ENCODE results near the gene ENPP3.
"Not testable (repeated sequence)": the region's sequence is repeated elsewhere in the genome, so short reads cannot be mapped to it uniquely, and the experiment has no call there.

ENPP3 gene

DNA sequence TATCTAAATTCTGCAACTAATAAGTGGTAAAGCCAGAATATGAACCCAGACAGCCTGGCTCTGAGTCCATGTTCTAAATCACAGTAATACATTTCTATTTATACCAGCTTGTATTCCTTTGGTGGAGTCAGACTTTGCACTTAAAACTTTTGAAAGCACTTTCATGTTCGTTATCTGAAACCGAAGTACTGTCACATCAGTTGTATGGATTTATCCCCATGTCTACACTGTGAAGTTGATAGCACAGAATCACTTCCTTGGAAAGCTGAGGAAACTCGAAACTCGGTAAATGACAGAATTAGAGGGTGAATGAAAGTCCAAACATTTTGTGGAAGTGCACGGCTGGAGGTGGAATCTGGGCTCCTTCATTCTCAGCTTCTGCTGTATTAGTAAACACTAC is 102.0 kb downstream of the ENPP3 start:
- DNase-seq = no peak

DNA sequence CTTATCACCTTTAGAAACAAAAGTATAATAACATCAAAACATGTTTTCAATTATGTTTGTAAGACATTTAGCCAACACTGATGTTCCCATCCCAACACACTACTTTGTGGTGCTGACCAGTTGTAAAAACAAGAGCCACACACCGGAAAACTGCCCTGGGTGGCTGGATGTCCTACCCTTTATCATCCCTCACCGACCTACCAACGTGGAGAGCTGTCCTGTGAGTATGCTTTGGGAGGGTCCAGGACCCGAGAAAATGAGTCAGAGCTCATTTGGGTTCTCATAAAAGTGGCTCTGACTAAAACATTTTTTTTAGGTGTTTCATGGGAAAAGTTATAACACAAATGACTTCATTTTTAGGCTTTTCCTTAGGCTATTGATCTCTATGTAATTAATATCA is 103.1 kb downstream of the ENPP3 start:
- DNase-seq = no peak

DNA sequence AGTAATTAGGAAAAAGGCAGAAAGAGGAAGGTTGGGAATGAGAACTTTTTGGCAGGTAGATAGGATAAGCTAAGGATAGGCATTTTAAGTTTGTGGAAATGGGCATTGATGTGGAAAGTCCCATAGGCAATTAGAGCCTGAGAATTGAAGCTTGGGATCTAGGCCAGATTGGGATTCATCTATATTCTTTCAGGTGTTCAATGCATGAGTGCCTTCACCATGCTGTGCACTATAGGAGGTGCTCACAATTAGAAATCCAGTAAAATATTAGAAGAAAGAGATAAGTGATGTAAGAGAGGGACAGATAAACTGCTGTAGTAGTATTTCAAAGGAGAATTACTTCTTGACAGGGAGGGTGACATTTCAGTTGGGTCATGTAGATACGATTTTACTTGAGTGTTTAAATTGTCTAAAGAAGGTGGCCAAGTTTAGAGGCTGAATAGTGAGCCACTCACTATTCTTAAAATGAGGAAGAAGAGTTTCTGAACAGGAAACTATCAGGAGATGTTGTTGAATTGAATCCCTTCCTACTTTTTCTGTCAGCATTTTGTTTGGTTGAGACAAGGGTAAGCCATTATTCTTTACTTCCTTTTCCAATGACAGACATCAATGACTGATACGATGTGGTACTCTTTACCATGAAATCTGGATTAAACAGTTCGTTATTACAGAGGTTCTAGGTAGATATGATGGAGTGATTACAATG is 104.7 kb downstream of the ENPP3 start:
- DNase-seq = no peak

DNA sequence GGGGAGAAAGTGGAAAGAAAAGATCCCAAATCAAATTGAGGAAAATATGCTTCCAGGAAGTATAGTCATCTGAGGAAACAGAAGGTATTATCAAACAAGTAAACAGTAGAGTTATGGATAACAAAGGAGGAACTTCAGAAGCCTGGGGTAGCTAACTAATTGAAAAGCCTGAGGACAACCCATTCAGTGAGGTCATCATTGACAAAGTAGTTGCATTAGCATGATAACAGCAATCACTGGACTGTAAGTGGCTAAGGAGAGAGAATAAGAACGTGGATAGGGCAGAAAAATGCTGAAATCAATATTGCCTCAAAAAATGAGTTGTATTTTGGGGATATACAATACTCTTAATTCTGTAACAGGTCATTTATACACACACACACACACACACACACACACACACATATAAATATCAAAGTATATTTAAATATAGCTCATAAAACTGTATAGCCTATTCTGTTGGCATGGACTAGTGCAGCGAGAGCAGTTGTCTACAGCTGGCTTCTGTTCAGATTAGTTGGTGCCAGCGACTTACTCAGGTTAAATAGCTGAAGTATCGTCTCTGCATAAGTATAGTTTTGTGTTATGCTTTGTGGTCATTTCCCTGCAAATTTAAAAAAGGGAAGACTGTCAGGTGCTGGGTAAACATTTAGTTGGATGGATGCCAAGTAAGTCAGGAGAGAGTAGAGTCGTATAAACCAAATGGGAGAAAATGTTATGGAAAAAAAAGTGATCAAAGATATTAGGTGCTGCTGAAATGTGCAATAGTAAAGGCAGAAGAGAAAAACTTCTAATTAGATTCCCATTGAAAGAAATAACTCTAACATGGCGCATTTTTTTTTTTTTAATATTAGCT is 107.6 kb downstream of the ENPP3 start:
- peak in 1 of 2 experiments; percentile 0 for DNase-seq

DNA sequence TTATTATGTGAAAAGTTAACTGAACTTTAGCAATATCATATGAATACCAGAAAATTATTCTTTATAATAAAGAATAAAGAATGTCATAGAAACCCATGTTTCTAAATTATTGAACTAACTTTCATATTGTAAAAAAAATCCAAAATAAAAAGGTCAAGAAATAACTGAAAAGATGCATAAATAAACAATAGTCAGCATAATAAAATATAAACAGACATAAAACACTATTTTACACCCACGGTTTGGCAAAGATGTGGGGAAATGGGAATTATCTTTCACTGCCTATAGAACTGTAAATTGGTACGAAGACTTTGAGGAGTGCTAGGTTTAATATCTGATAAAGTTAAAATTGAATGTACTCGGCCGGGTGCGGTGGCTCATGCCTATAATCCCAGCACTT is 108.4 kb downstream of the ENPP3 start:
- DNase-seq = no peak

DNA sequence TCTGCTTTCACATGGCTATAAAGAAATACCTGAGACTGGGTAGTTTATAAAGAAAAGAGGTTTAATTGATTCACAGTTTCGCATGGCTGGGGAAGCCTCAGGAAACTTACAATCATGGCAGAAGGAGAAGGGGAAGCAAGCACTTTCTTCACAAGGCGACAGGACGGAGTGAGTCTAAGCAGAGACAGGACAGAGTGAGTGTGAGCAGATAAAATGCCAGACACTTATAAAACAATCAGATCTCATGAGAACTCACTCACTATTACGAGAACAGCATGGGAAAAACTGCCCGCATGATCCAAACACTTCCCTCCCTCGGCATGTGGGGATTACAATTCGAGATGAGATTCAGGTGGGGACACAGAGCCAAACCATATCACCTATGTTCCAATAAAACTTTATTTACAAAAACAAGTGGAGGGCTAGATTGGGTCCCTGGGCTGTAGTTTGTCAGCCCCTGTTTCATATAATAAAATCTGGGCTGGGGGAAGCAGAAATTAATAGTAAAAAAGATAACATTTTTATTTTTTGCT is 110.8 kb downstream of the ENPP3 start:
- no peak for DNase-seq

DNA sequence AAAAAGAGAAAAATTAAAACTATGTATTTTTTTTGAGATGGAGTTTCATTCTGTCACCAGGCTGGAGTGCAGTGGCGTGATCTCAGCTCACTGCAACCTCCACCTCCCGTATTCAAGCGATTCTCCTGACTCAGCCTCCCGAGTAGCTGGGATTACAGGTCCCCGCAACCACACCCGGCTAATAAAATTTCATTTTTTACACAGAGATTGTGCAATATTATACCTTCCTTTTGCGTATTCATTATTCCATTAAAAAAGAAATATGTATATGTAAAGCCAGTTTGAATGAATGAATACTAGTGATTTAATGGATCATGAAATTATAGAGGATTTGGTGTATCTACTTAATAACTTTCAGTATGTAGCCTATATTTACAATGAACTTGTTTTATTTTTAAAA is 111.9 kb downstream of the ENPP3 start:
- no peak for DNase-seq

DNA sequence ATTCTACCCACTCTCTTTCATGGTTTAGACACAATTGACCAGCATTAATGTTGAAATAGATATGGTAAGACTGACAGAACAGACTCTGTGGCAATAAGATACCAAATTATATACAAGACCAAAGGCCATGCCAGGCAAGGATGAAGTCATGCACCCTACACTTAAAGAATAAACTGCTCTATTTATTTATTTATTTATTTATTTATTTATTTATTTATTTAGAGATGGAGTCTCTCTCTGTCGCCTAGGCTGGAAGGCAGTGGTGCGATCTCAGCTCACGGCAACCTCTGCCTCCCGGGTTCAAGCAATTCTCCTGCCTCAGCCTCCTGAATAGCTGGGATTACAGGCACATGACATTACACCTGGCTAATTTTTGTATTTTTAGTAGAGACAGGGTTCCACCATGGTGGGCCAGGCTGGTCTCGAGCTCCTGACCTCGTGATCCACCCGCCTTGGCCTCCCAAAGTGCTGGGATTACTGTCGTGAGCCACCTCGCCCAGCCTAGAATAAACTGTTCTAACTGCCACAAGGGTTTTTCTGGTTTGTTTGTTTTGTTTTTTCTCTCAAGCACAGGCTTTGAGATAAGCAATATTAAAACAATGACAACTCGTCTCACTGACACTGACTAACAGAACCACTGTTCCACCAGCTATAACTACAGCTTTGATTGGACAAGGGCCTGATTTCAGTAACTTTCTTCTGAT is 114.1 kb downstream of the ENPP3 start:
- DNase-seq = not testable (repeated sequence)

DNA sequence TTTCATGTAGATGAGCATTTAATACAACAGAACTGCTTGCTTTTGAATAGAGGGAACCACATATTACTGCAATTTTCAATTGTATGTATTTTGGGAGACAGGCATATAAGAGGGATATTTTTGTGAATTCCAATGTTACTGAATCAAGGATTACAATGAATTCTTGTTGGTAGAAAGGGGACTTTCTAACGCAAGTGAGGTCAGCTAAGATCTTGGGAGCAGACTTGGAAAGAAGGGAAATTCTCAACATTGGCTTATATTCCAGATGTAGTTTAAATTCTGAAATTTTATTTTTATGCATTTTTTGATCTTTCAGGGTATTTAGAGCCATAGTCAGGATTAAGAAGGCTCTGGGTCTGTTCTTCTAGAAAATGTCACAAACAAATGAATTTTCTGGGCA is 117.0 kb downstream of the ENPP3 start:
- no peak for DNase-seq

DNA sequence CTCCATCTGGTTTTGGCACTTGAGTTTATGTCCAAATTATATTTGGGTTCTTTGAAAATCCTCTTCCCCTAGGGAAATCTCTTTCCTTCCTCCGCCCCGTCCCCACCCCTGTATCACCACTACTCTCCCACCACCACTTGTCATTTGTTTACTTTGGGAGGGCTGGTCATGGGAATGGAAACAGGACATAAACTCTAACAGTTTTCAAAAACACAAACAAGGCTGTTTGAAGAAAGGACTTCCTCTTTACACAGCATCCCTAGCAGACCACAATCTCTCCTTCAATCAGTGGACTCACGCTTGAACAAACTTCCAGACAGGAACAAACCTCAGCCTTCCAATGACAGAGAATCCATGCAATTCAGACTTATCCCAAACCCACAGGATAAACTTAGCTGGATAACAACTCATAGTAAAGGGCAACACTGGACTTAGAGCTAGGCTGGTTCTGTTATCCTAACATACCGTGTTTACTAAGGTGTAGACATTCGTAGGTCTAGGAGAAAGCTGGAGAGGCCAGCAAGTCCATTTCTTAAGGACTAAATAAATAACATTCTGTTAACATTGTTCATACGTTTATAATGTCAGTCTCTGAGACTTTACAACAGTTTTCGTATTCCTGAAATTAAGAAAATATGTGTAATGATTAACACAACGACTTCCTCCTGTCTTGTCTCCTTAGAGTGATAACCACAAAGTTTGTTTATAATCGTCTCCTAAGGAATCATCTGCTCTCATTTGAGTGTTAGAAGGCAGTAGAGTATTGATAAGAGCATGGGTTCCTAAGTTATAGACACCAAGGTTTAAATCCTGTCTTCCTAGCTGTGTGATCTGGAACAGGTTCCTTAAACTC is 117.8 kb downstream of the ENPP3 start:
- no peak for DNase-seq

DNA sequence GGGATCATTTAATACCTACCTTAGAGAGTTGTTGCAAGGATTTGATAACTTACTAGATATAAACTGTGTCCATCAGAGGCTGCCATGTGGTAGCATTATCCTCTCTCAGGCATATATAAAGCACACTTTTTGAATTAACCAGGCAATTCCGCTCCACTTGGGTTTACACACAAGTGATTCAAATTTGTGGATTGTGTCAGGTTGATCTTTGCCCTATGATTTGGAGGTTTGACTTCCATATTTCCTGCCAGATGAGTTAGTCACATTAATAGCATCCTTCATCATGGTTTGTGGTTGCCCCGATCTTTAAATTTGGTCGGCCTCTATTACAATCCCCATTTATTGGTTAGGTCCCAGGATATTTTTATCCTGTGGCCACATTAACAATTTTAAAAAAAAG is 118.5 kb downstream of the ENPP3 start:
- no peak for DNase-seq

DNA sequence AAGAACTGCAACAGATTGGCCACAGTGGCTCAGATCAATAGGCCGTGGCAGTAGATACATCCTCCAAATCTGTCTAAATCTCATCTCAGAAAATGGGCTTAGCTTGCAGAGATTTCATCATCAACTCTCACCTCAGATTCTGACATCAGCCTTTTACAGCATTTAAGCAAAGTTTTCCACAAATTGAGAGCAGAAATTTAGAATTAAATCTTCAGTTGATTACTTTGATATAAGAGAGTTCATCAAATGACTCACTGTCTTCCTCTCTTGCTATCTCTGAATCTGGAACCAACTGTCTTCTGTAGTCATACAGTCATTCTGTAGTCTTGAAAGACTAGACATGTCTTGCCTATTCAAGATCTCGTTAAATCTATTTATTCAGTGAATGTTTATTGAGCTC is 118.9 kb downstream of the ENPP3 start:
- no peak for DNase-seq

DNA sequence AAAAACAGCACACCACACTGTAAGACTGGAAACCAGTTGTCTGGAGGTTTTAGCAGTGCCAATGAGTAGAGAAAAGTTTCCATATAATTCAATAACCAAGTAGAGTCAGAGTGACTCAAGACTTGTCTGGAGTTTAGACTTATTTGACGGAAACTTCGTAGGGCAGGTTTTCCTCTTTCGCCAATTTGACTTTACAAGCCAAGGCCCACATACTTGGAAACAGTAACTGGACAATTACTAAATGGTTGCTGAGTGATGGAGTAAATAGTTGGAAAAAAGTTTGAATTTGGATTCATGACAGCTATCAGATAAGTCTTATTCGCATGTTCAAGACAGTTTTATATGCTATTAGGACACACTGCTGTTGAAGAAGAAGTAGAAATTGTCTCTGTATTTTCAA is 121.8 kb downstream of the ENPP3 start:
- DNase-seq = no peak

DNA sequence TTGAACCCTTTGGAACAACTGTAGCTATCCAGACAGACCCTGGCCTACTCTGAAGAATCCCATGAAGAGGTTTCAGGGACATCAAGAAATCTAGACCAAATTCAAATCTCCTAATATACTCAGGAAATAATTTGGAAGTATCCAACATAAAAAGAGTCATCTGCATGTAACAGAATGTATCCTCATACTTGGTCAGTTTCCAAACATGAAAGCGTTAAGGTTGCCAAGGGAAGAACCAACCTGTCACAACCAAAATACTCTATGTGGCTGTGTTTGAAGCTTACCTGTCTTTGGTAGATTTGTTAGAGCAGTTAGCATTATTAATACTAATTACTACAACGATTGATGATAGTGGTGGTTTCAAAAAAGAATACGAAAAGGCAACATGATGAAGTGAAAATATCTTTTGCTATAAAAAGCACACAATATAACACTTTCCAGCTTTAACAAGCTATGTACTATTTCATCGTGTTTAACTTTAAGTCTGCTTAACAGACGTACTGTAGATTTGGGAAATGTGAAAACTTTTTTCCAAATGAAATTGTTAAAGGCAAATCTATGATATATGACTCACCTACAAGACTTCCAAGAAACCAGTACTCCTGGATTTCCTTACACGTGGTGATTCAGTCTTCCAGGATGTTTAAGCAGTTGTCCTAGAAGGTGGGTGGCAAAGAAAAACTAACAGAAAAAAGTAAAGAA is 124.1 kb downstream of the ENPP3 start:
- no peak for DNase-seq

DNA sequence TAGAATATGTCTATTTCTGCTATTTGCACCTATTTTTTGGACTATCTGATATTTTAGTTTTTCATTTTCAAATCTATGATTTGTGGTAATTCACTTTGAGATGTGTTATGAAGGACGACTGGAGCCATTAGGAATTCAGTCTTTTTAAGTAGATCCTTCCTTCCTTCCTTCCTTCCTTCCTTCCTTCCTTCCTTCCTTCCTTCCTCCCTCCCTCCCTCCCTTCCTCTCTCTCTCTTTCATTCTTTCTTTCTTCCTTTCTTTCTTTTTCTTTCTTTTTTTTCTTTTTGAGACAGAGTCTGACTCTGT is 124.6 kb downstream of the ENPP3 start:
- no peak for DNase-seq

DNA sequence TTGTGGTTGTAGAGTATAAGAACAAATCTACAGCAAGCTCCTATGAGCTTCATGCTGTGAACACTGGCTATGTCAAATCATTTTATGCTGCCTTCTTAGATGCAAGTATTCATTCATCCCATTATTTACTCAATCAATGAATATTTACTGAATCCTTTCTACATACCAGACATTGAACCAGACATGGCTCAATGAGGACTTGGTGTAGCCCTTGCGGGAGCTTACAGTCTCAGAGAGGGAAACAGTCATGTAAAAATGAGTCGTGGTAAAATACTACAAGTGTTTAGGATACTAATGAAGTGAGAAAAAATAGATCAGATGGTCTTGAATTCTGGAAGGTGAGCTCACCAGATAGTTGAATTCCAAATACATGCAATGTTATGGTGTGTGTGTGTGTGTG is 125.9 kb downstream of the ENPP3 start:
- no peak for DNase-seq

DNA sequence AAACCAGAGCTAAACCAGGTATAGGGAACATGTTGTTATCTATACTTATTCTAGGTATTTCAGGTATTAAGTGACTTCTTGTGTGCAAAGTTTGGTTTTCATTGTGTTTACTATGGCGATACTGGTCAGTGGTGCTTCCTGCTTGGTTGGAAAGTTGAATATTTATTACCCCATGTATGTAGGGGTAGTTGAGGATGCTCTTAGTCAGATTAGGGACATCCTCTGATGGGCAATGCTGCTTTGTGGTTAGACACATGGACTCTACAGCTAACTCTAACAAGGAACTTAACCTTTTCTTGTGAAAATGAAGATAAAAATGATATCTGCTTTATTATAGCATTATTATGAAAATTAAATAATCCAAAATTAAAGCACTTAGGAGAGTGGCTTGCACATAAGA is 126.6 kb downstream of the ENPP3 start:
- no peak for DNase-seq

DNA sequence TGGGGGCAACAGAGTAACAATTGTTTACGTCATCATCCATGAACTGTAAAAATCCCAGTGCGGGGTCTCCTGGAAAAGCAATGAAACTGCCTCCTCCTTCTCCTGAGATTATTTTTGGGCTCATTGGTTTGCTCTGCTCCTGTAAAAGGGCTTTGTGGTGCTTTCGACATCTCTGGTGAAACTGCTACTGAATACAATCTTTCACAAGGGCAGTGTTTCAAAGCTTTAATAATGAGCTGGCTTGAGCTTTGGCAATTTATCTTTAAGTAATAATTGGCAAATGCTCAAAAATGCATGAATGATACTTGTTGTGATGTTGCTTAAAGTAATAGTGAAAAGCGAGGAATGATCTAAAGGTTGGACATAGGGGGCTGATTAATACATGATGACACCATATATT is 127.2 kb downstream of the ENPP3 start:
- no peak for DNase-seq

DNA sequence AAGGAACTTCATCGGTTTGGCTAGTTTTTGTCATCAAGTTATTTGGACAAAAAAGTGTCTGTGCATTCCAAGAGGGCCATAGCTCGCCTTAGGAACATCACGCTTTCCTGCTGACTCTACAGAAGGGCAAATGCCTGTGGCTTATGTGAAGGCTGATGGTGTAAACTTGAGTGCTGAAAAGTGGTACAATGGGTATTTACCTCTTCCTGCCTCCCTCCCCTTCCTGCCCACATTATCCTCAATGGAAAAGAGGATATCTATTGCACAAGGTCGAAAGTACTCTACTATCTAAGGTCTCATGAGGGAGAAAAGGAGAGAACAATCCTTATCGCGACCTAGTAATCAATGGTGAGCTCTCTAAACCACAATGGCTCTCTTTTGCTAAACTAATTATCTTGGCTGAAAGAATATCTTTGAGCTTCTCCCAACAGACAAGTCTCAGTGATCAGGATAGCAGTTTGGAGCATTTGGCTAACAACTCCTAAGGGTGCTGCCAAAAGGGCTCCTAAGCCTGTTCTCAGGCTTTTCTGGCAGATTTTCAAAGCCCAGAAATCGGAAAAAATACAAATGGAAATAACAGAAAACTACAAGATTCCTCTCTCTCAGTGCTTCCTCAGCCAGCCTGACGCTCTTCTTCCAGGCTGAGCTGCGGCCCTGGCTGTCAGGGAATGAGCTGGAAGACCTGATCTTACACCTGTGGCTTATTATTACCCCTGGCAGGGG is 128.1 kb downstream of the ENPP3 start:
- DNase-seq = no peak

DNA sequence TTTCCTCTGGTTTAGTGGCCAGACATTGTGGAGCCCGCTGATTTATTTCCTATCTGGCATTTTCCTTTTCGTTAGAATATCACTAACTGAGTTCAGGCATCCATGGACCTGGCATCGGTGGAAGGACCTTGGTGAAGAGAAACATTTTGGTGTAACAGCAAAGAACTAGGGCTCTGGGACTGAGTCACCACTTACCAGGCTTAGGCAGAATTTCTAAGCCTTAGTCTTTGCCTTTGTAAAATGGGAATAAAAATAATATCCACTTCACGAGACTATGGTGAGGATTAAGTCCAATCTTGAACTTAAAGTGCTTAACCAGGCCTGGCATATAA is 128.7 kb downstream of the ENPP3 start:
- DNase-seq = no peak

DNA sequence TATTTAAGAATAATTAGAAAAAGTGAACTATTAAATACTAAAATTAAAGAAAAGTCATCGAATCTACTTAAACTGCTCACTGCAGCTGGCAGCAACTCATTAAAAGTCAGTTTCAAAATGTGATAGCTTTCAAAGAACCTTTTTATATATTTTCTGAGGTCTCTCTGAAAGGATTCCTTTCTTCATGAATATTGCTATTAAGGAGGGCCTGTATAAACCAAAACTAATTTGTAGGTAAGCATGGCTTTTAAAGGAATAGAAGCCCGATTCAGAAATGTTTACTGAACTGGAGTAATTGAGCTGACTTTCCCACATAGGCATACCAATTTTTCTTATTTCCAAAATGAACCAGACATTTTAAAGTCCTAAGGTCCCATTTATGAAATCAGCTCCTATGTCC is 129.5 kb downstream of the ENPP3 start:
- DNase-seq = no peak

DNA sequence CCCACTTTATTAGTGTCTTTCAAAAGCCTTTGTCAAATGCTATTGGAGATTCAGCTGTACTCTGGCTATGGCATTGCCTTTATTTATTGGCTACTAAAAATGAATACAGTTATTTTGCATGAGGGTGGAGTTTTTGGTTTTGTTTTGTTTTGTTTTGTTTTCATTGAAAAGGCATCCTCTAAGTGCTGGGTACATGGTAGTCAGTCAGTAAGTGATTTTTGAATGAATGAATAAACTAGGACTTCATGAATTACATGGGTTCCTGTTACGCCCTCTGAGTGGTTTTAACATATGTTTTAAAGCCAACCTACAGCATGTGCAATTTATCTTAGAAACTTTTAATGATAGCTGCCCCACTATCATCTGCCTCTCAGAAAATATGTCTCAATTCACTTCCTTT is 131.9 kb downstream of the ENPP3 start:
- no peak for DNase-seq

Data from NCI-H2081 (cell line).